GM21423 (cell line): ENCODE measurements around the gene TUT7.
A peak's percentile ranks its signal among the peaks of the same experiment; 100 is the strongest.

Experiments used
- ATAC-seq: cut with Tn5 transposase; IDR thresholded peaks from one replicate; pipeline ENCODE4 v1.9.1; 2021; ENCODE audit warnings: mild to moderate bottlenecking, moderate library complexity; ENCODE audit not compliant: unreplicated experiment

Gene TUT7

GRCh38 chr9:86272221-86272620 lies 82.0 kb downstream of the TUT7 start:
- no peak for ATAC-seq

- ATAC-seq: no peak
These were observed 90.3 kb downstream of the TUT7 start for GRCh38 chr9:86263876-86264275.

GRCh38 chr9:86262492-86262891 lies 91.7 kb downstream of the TUT7 start:
- no peak for ATAC-seq

- ATAC-seq: no peak
These were observed 94.7 kb downstream of the TUT7 start, which contains the start of gene C9orf153 for GRCh38 chr9:86259557-86259956. TSS of gene C9orf153 (minus strand) at chr9:86259657. CDS start at chr9:86229603, 30,054 bp downstream.

GRCh38 chr9:86257391-86257790 lies 96.8 kb downstream of the TUT7 start:
- ATAC-seq: no peak

GRCh38 chr9:86256653-86257052 lies 97.6 kb downstream of the TUT7 start:
- ATAC-seq: no peak

- ATAC-seq: no peak
These were observed 100.6 kb downstream of the TUT7 start for GRCh38 chr9:86253577-86253976.

- ATAC-seq: no peak
These were observed 101.3 kb downstream of the TUT7 start for GRCh38 chr9:86252870-86253269.

- ATAC-seq: no peak
These were observed 104.1 kb downstream of the TUT7 start for GRCh38 chr9:86250123-86250522.

- no peak for ATAC-seq
These were observed 105.5 kb downstream of the TUT7 start for GRCh38 chr9:86248746-86249145.

- ATAC-seq: peak; percentile 92
These were observed 107.5 kb downstream of the TUT7 start for GRCh38 chr9:86246752-86247161.

- no peak for ATAC-seq
These were observed 112.1 kb downstream of the TUT7 start for GRCh38 chr9:86242071-86242470.

- no peak for ATAC-seq
These were observed 113.0 kb downstream of the TUT7 start for GRCh38 chr9:86241216-86241615.

- ATAC-seq: no peak
These were observed 115.1 kb downstream of the TUT7 start for GRCh38 chr9:86238861-86239770.
